SW480 (cell line): Measurements from ENCODE around the gene WWP2.
"Not testable (repeated sequence)": the region's sequence is repeated elsewhere in the genome, so short reads cannot be mapped to it uniquely, and the experiment has no call there.

ENCODE experiments used
- DNase-seq: peaks from one replicate; pipeline ENCODE4 v3.0.0-alpha.2; 2016; ENCODE audit warnings: low spot score

WWP2 gene

GRCh38 chr16:69831212-69832123 is 69.3 kb downstream of the WWP2 start:
- no peak for DNase-seq

GRCh38 chr16:69833357-69834282 is 71.5 kb downstream of the WWP2 start:
- no peak for DNase-seq

- DNase-seq = no peak
Measured at GRCh38 chr16:69834807-69835466, 72.8 kb downstream of the WWP2 start.

GRCh38 chr16:69836257-69836656 is 74.1 kb downstream of the WWP2 start:
- no peak for DNase-seq

- DNase-seq = no peak
Measured at GRCh38 chr16:69837380-69837779, 75.2 kb downstream of the WWP2 start.

- DNase-seq = no peak
Measured at GRCh38 chr16:69838489-69838888, 76.4 kb downstream of the WWP2 start.

GRCh38 chr16:69839240-69839688 is 77.1 kb downstream of the WWP2 start:
- DNase-seq = peak; percentile 16

- no peak for DNase-seq
Measured at GRCh38 chr16:69839798-69840409, 77.8 kb downstream of the WWP2 start.

GRCh38 chr16:69840975-69841374 is 78.8 kb downstream of the WWP2 start:
- DNase-seq = no peak

GRCh38 chr16:69844441-69844840 is 82.3 kb downstream of the WWP2 start:
- no peak for DNase-seq

- no peak for DNase-seq
Measured at GRCh38 chr16:69845181-69845580, 83.0 kb downstream of the WWP2 start.

- no peak for DNase-seq
Measured at GRCh38 chr16:69847643-69848042, 85.5 kb downstream of the WWP2 start.

- DNase-seq = no peak
Measured at GRCh38 chr16:69848637-69849545, 86.8 kb downstream of the WWP2 start.

- DNase-seq = no peak
Measured at GRCh38 chr16:69851491-69852240, 89.5 kb downstream of the WWP2 start.

GRCh38 chr16:69852815-69853214 is 90.7 kb downstream of the WWP2 start:
- no peak for DNase-seq

- no peak for DNase-seq
Measured at GRCh38 chr16:69853481-69853880, 91.3 kb downstream of the WWP2 start.

- DNase-seq = not testable (repeated sequence)
Measured at GRCh38 chr16:69854776-69855175, 92.6 kb downstream of the WWP2 start.

- no peak for DNase-seq
Measured at GRCh38 chr16:69855592-69855991, 93.5 kb downstream of the WWP2 start.

GRCh38 chr16:69858191-69859104 is 96.3 kb downstream of the WWP2 start:
- no peak for DNase-seq
